K562 (cell line): ENCODE data around the gene PPM1M. TPM values are rescaled to one million over a fixed set of nuclear protein-coding genes. Genes with fewer than 3 reads are reported as not detected.

Source experiments
- ATAC-seq: fragments of 200-7000 bp; cut with Tn5 transposase; 3 replicates; pipeline ENCODE4 v1.9.1; 2020; ENCODE audit warnings: moderate library complexity
- BruUV-seq: library from RNA; stranded (reverse); fragments of 400-500 nt; replicated peaks from 2 replicates; lab custom pipeline; 2021; lab: Mats Ljungman, UMichigan
- CTCF ChIA-PET: fragments of 300-600 bp; formaldehyde crosslinking; extraction: SDS; loops from one replicate; lab custom pipeline; 2021; ENCODE audit warnings: low intra/inter-chr PET ratio; lab: Yijun Ruan, JAX
- POLR2A ChIA-PET: fragments of 300-600, 350-650 bp; sonication (Branson Sonifier 250); formaldehyde crosslinking; extraction: SDS; loops from one replicate; lab custom pipeline; 2021; ENCODE audit warnings: antibody characterized with exemption, inconsistent platforms; lab: Yijun Ruan, JAX
- DNase-seq, 4 experiments: peaks; one replicate each; pipeline versions ENCODE4 v3.0.0 to v3.0.0-alpha.2; 2011 to 2018; ENCODE audit warnings: low spot score in 3 of 4, mixed read lengths in 3 of 4; ENCODE audit errors: extremely low read depth in 1 of 4
- FAIRE-seq: peaks from 2 replicates; lab custom pipeline; 2011; peaks lifted over from hg19 to GRCh38; lab: Jason Lieb, UNC
- H2AFZ ChIP-seq: 2 replicates; pipeline ENCODE4 v1.6.0; 2011; ENCODE audit warnings: low read depth, low read length, control low read depth, inconsistent platforms
- H3K27ac ChIP-seq: fragments of 200-600 bp; 3 replicates; pipeline ENCODE4 v1.8.0; 2011; ENCODE audit warnings: low read depth, mild to moderate bottlenecking, control low read depth, inconsistent platforms, low read length, moderate library complexity, mixed read lengths; ENCODE audit errors: extremely low read depth
- H3K27me3 ChIP-seq, 2 experiments: fragments of 300-600 bp in 1 of 2; 2 replicates in 1 of 2; 3 replicates in 1 of 2; pipeline versions ENCODE4 v1.6.0 to v1.8.0; 2011; ENCODE audit warnings: inconsistent platforms in 2 of 2, low read length in 2 of 2, mild to moderate bottlenecking in 1 of 2, mixed read lengths in 1 of 2, moderate library complexity in 1 of 2; ENCODE audit not compliant: control insufficient read depth in 2 of 2, insufficient read depth in 2 of 2
- H3K36me3 ChIP-seq: fragments of 300-600 bp; 3 replicates; pipeline ENCODE4 v1.8.0; 2011; ENCODE audit warnings: mild to moderate bottlenecking, low read length, inconsistent platforms; ENCODE audit not compliant: control insufficient read depth, insufficient read depth
- H3K4me1 ChIP-seq, 2 experiments: fragments of 200-600 bp in 1 of 2; replicated peaks in 1 of 2; 2 replicates in 1 of 2; 3 replicates in 1 of 2; pipeline versions ENCODE4 v1.5.1 to v1.8.0; 2011; ENCODE audit warnings: inconsistent platforms in 2 of 2, low read length in 2 of 2, mild to moderate bottlenecking in 1 of 2, mixed read lengths in 1 of 2, moderate library complexity in 1 of 2; ENCODE audit not compliant: control insufficient read depth in 2 of 2, insufficient read depth in 2 of 2
- H3K4me2 ChIP-seq: 2 replicates; pipeline ENCODE4 v1.6.1; 2011; ENCODE audit warnings: low read length, control low read depth, inconsistent platforms, mixed read lengths; ENCODE audit not compliant: insufficient read depth
- H3K4me3 ChIP-seq: fragments of 200-600 bp; sonication (generic), shearing (Covaris generic); 2 replicates; pipeline ENCODE4 v1.5.1; 2016; ENCODE audit warnings: control low read depth, inconsistent platforms
- H3K79me2 ChIP-seq: fragments of 200-600 bp; 3 replicates; pipeline ENCODE4 v1.8.0; 2011; ENCODE audit warnings: low read length, inconsistent platforms; ENCODE audit not compliant: control insufficient read depth, insufficient read depth
- H3K9ac ChIP-seq, 2 experiments: 2 replicates each; pipeline versions ENCODE4 v1.6.0 to v1.6.1; 2011; ENCODE audit warnings: low read depth in 2 of 2, low read length in 2 of 2, control low read depth in 1 of 2, inconsistent platforms in 1 of 2, mild to moderate bottlenecking in 1 of 2, mixed read lengths in 1 of 2; ENCODE audit not compliant: insufficient read depth in 1 of 2
- H3K9me1 ChIP-seq: one replicate; pipeline ENCODE4 v1.6.0; 2011; ENCODE audit warnings: inconsistent platforms, mild to moderate bottlenecking, low read length, moderate library complexity; ENCODE audit not compliant: control insufficient read depth, insufficient read depth
- H3K9me3 ChIP-seq: replicated peaks from 2 replicates; pipeline ENCODE4 v1.5.1; 2011; ENCODE audit warnings: low read depth, low read length, inconsistent platforms; ENCODE audit not compliant: control insufficient read depth, insufficient read depth
- H4K20me1 ChIP-seq: replicated peaks from 2 replicates; pipeline ENCODE4 v1.6.1; 2011; ENCODE audit warnings: low read length, inconsistent platforms, mixed read lengths; ENCODE audit not compliant: control insufficient read depth, insufficient read depth
- BMI1 ChIP-seq: fragments of 150-350 bp; IDR thresholded peaks from 2 replicates; pipeline ENCODE4 v1.6.1; 2014; ENCODE audit warnings: low read length
- CBFB ChIP-seq: sonication (generic); formaldehyde crosslinking; IDR thresholded peaks from 2 replicates; pipeline ENCODE4 v1.4.0; 2020; ENCODE audit warnings: mild to moderate bottlenecking, missing genetic modification reagents
- ERF ChIP-seq: fragments of 450-650 bp; formaldehyde crosslinking; IDR thresholded peaks from 2 replicates; pipeline ENCODE4 v1.4.0; 2020; ENCODE audit warnings: mild to moderate bottlenecking, mixed read lengths
- HNRNPL ChIP-seq: fragments of 200-400 bp; formaldehyde crosslinking; IDR thresholded peaks from 2 replicates; pipeline ENCODE4 v1.6.1; 2017; ENCODE audit warnings: low read depth, mild to moderate bottlenecking, low read length
- NCOR1 ChIP-seq: fragments of 450-650 bp; IDR thresholded peaks from 2 replicates; pipeline ENCODE4 v1.6.1; 2016; ENCODE audit warnings: mild to moderate bottlenecking, moderate library complexity
- RAD51 ChIP-seq: fragments of 450-650 bp; IDR thresholded peaks from 2 replicates; pipeline ENCODE4 v1.7.1; 2016; ENCODE audit warnings: low read depth, mild to moderate bottlenecking, borderline replicate concordance
- RERE ChIP-seq: sonication (generic); formaldehyde crosslinking; IDR thresholded peaks from 2 replicates; pipeline ENCODE4 v1.8.0; 2023; ENCODE audit warnings: missing genetic modification reagents, mild to moderate bottlenecking, borderline replicate concordance
- ZNF121 ChIP-seq: sonication (generic); formaldehyde crosslinking; conservative IDR thresholded peaks from 2 replicates; pipeline ENCODE4 v1.8.0; 2022; ENCODE audit warnings: missing genetic modification reagents
- ZNF174 ChIP-seq: fragments of 250-450 bp; sonication (Bioruptor Pico); IDR thresholded peaks from 2 replicates; pipeline ENCODE4 v1.4.0; 2020; ENCODE audit warnings: mild to moderate bottlenecking
- WGBS: fragments of 100-300 bp; shearing (Covaris generic); methylation state at CpG from one replicate; pipeline ENCODE4 v1.1.6; 2016; ENCODE audit warnings: low coverage, mixed read lengths; ENCODE audit not compliant: insufficient coverage; ENCODE audit errors: missing lambda C conversion rate; 5-methylcytosine and 5-hydroxymethylcytosine counted together
- in situ Hi-C: fragments of 300-500 bp; cut with MboI; formaldehyde crosslinking; loops from 4 replicates; pipeline ENCODE4 v1.15.0; 2018; ENCODE audit warnings: inconsistent platforms, mixed read lengths
- intact Hi-C: fragments of 100-400 bp; cut with micrococcal nuclease; formaldehyde crosslinking; loops from 2 replicates; pipeline ENCODE4 v1.14.2; 2022
- polyA plus RNA-seq, 8 experiments: library from polyadenylated mRNA; depleted of rRNA in 4 of 8; stranded (reverse) in 5 of 8; unstranded in 3 of 8; fragments of >200 nt; fragmentation: Nextera tagmentation in 2 of 8; fragmentation: Illumina TruSeq in 1 of 8; extraction: Ambion mirVana in 2 of 8; extraction: Trizol in 1 of 8; gene quantifications; 2 replicates each; pipeline versions ENCODE4 v1.2.1 to v1.2.3, GENCODE V29; 2011 to 2014; ENCODE audit warnings: inconsistent platforms in 1 of 8, missing spikeins in 1 of 8
- total RNA-seq, 7 experiments: library from RNA; depleted of rRNA in 6 of 7; stranded (reverse); fragments of >200 nt in 6 of 7; fragmentation: Illumina TruSeq in 2 of 7; extraction: Trizol in 2 of 7; gene quantifications; 2 replicates each; pipeline versions ENCODE4 v1.2.1 to v1.2.3, GENCODE V29; 2011 to 2021; ENCODE audit warnings: low replicate concordance in 1 of 7
- TF ChIP-seq, protein P1 (sequence below): fragments of 250-450 bp; sonication (Bioruptor Pico); IDR thresholded peaks from 2 replicates; pipeline ENCODE4 v1.5.1; 2021; ENCODE audit warnings: mild to moderate bottlenecking

PPM1M gene
- total and polyA plus RNA-seq, 9 of the 15 experiments (the other 6 are each of a cell fraction or from before 2014, with no cell fraction given) = 1.4 to 9.2 (median 4.4) TPM

- 86% methylated on average over 11 of the region's 16 CpGs for WGBS
- FAIRE-seq (no peak), DNase-seq (no peak), ATAC-seq (no peak)
- in situ Hi-C loops = no loop called here
- no TSS peak for BruUV-seq
- CTCF ChIA-PET = interaction anchor here (0.8 to 3.2 kb wide), 5 partner anchors 47 to 155 kb away, joined by 3 to 18 read pairs (median 4); partner anchors contain the start of gene WDR82
- Histone ChIP-seq H3K4me2 (no peak overlapping the region), H3K79me2 (peaks cover 5% of the 10 kb centered on the region; the same call in 2 of the 3 replicates), H3K27ac (no peak overlapping the region), H3K4me1 (peaks cover 0 to 49% of the 10 kb centered on the region in 2 experiments; a peak in 3 of 5 replicates), H3K9me3 (no peaks in the 10 kb centered on the region), H3K36me3 (peaks cover 34% of the 10 kb centered on the region; the same call in 2 of the 3 replicates), H2AFZ (no peak overlapping the region), H3K9me1 (no peaks in the 10 kb centered on the region), H3K4me3 (no peak overlapping the region), H4K20me1 (no peaks in the 10 kb centered on the region; the same call in 1 of the 2 replicates), H3K27me3 (no peaks in the 10 kb centered on the region), H3K9ac (no peak overlapping the region; a peak in 1 of 4 replicates)
- intact Hi-C loops = loop anchor here (5.0 kb wide), 1 partner anchor 106 kb away; no protein-coding TSS in a partner anchor
- TF ChIP-seq BMI1 = no peak
- TF ChIP-seq ERF (CRISPR knock-in tag) = no peak
- TF ChIP-seq NCOR1 = no peak
- TF ChIP-seq ZNF174 = no peak
- no peak for TF ChIP-seq RERE (CRISPR knock-in tag)
- TF ChIP-seq CBFB (CRISPR knock-in tag) = no peak
- no peak for TF ChIP-seq HNRNPL
- no peak for TF ChIP-seq ZNF121
- TF ChIP-seq, protein P1, sequence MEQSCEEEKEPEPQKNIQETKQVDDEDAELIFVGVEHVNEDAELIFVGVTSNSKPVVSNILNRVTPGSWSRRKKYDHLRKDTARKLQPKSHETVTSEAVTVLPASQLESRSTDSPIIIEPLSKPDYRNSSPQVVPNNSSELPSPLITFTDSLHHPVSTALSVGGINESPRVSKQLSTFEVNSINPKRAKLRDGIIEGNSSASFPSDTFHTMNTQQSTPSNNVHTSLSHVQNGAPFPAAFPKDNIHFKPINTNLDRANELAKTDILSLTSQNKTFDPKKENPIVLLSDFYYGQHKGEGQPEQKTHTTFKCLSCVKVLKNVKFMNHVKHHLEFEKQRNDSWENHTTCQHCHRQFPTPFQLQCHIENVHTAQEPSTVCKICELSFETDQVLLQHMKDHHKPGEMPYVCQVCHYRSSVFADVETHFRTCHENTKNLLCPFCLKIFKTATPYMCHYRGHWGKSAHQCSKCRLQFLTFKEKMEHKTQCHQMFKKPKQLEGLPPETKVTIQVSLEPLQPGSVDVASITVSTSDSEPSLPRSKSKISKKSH (CRISPR knock-in tag) = no peak
- TF ChIP-seq RAD51 = no peak
- POLR2A ChIA-PET = interaction anchor here (1.0 to 1.1 kb wide), 3 partner anchors 15 to 109 kb away, joined by 5 to 8 read pairs (median 6); partner anchors contain the start of gene POC1A
Measured at GRCh38 chr3:52230889-52231499, 14.6 kb upstream of the PPM1M start.
